GM10266 (cell line): ENCODE measurements around the gene COMMD1.
"Not testable (repeated sequence)": the region's sequence is repeated elsewhere in the genome, so short reads cannot be mapped to it uniquely, and the experiment has no call there.

ENCODE experiments used
- DNase-seq: peaks from one replicate; pipeline ENCODE4 v3.0.0; 2012; ENCODE audit errors: extremely low spot score
- CTCF ChIP-seq: IDR thresholded peaks from 2 replicates; pipeline ENCODE4 v1.5.1; 2012; ENCODE audit warnings: mild to moderate bottlenecking, low read depth; ENCODE audit not compliant: control insufficient read depth, insufficient read depth; ENCODE audit errors: missing control alignments

Gene COMMD1

DNA sequence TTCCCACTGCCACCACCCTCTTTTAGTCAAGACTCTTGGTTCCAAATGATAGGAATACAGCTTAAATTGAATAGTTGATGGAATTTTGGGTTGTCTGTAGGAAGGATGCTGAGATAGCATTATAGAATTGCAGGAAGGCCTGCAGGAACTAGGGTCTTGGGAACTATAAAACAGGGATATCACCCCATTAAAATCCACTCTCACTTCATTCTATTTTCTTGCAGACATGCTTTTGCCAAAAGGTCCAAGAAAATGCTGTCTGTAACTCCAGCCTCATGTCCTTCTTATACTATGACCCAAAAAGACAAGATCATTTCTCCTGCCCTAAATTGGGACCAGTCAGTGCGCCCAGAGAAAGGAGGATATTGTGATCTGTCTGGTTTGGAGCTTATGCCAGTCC lies 89.1 kb downstream of the COMMD1 start:
- no peak for TF ChIP-seq CTCF
- no peak for DNase-seq

- DNase-seq, result no peak
- TF ChIP-seq CTCF, result no peak
Measured at GRCh38 chr2:61995065-61995464, 89.6 kb downstream of the COMMD1 start.

DNA sequence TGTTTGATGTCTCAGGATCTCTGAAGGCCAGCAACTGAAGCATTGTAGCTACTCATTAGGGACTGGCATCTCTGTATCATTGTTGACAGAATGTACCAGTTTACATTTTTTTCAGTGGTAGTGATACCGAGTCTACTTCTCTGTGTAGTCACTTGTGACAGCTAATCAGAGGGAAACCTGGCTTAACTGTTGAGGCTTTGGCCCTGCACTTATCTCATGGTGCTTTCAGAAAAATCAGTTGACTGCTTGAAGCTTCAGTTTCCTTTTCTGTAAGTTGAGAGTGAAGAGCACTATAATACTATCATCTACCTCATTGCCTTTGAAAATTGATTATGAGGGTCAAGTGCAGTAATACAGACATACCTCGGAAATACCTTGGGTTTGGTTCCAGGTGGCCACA lies 90.0 kb downstream of the COMMD1 start:
- no peak for TF ChIP-seq CTCF
- DNase-seq, result peak; percentile 57

DNA sequence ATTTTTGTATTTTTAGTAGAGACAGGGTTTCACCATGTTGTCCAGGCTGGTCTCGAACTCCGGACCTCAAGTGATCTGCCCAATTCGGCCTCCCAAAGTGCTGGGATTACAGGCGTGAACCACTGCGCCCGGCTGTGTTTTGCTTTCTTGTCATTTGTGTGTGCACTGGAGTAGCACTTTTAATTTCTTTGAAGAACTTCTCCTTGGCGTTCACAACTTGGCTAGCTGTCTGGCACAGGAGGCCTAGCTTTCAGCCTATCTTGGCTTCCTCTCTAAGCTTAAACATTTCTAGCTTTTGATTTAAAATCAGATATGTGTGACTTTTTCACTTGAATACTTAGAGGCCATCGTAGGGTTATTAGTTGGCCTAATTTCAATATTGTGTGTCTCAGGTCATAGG lies 93.0 kb downstream of the COMMD1 start:
- no peak for TF ChIP-seq CTCF
- no peak for DNase-seq

- no peak for DNase-seq
- no peak for TF ChIP-seq CTCF
Measured at GRCh38 chr2:62000538-62000937, 95.1 kb downstream of the COMMD1 start.

DNA sequence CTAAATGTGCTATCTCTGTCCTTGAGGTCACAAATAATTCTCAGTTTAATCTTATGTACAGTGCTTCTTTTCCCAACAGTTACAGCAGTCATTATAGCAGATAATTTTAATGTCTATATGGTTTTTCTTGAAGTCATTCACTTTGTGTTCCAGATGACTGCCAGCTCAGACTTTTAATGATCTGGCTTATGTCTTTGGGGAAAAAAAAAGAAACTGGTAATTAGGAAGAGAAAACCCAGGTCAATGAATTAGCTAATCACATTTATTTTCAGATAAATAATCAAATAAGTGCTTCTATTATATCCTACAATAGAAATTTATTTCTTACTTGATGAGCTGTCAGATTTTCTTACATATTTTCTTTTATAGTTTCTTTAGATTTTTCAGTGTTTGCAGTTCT lies 96.0 kb downstream of the COMMD1 start:
- no peak for TF ChIP-seq CTCF
- DNase-seq, result no peak

GRCh38 chr2:62004428-62004827 lies 99.0 kb downstream of the COMMD1 start:
- not testable (repeated sequence) for DNase-seq

- no peak for DNase-seq
- no peak for TF ChIP-seq CTCF
Measured at GRCh38 chr2:62007555-62007954, 102.1 kb downstream of the COMMD1 start.
